ENCODE results near the gene USF3. TPM values are rescaled to one million over a fixed set of nuclear protein-coding genes. Genes with fewer than 3 reads are reported as not detected.

USF3 gene
- total and polyA plus RNA-seq, 2 of the 13 experiments (the other 11 are each of a cell fraction or from before 2014, with no cell fraction given), result 6.3 to 15.2 TPM

DNA sequence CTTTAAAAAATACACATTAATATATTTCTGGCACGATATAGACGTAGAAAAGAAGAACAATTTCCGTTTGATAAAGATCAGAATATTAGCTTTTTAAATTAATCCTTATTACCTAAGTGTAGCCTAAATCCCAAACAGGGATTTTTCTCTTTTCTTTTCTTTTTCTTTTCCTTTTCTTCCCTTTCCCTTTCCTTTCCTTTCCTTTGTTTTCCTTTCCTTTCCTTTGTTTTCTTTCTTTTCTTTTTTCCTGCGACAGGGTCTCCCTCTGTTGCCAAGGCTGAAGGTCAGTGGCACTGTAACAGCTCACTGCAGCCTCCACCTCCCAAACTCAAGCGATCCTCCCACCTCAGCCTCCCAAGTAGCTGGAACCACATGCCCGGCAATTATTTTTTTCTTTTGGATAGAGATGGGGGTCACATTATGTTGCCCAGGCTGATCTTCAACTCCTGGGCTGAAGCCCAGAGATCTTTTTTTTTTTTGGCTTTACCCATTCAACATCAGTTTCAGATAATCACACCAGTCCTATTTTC lies 1.8 kb upstream of the USF3 start:
- H3K27me3 ChIP-seq (ENCODE audit: control insufficient read depth in 1 of 2, insufficient read depth in 2 of 2, low read length in 2 of 2), result no peaks in the 10 kb centered on the region; a peak in 1 of 5 replicates
- no peaks in the 10 kb centered on the region for H3K36me3 ChIP-seq (replicated peaks in 1 of 2; ENCODE audit: control insufficient read depth in 1 of 2, insufficient read depth in 2 of 2, low read length in 2 of 2)
- FAIRE-seq (no peak), DNase-seq (ENCODE audit: low spot score) (no peak), ATAC-seq (no peak)
- H3K4me1 ChIP-seq (ENCODE audit: insufficient read depth, low read length), result peaks cover 51% of the 10 kb centered on the region
- H3K9me3 ChIP-seq (ENCODE audit: low read length), result no peaks in the 10 kb centered on the region
- POLR2A ChIA-PET, result interaction anchor here (3.6 to 5.4 kb wide), 2 partner anchors 12 to 34 kb away, joined by 15 to 58 read pairs; no protein-coding TSS in a partner anchor
- H2AFZ ChIP-seq (ENCODE audit: low read length), result no peak overlapping the region
- TF ChIP-seq, protein P1, sequence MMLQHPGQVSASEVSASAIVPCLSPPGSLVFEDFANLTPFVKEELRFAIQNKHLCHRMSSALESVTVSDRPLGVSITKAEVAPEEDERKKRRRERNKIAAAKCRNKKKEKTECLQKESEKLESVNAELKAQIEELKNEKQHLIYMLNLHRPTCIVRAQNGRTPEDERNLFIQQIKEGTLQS (CRISPR knock-in tag; IDR thresholded peaks at IDR 0.05), result no peak
- peak; percentile 28; the same call in 1 of the 2 replicates for TF ChIP-seq ZMYM3 (CRISPR knock-in tag; IDR thresholded peaks at IDR 0.05)
- TF ChIP-seq, protein P2, sequence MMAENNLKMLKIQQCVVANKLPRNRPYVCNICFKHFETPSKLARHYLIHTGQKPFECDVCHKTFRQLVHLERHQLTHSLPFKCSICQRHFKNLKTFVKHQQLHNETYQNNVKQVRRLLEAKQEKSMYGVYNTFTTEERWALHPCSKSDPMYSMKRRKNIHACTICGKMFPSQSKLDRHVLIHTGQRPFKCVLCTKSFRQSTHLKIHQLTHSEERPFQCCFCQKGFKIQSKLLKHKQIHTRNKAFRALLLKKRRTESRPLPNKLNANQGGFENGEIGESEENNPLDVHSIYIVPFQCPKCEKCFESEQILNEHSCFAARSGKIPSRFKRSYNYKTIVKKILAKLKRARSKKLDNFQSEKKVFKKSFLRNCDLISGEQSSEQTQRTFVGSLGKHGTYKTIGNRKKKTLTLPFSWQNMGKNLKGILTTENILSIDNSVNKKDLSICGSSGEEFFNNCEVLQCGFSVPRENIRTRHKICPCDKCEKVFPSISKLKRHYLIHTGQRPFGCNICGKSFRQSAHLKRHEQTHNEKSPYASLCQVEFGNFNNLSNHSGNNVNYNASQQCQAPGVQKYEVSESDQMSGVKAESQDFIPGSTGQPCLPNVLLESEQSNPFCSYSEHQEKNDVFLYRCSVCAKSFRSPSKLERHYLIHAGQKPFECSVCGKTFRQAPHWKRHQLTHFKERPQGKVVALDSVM (CRISPR knock-in tag; IDR thresholded peaks at IDR 0.05), result peak; percentile 96
- CTCF ChIA-PET (ENCODE audit: low intra/inter-chr PET ratio, low total read pairs), result no interaction called here
- H3K27ac ChIP-seq (ENCODE audit: extremely low read length, insufficient read depth, low read length), result peak overlapping the region; percentile 73
- peak overlapping the region in 2 of 3 experiments; percentile 77 to 82; a peak in 3 of 6 replicates for H3K4me3 ChIP-seq (replicated peaks in 1 of 3; ENCODE audit: insufficient read depth in 1 of 3, low read depth in 2 of 3, low read length in 3 of 3)
- in situ Hi-C loops (cut with HindIII; ENCODE audit: extremely low pct_ligation_motif_present, low pct_unique_long_range_greater_than_20kb) (no loop called here), intact Hi-C loops (cut with micrococcal nuclease; ENCODE audit: unreplicated experiment) (loop anchor here (5.0 kb wide), 2 partner anchors 49 to 66 kb away; partner anchors contain the start of genes ATP6V1A and NAA50)
- H3K9ac ChIP-seq (ENCODE audit: insufficient read depth, low read depth, low read length), result peak overlapping the region; percentile 82; the same call in 1 of the 2 replicates
- BruUV-seq (replicated peaks), result no TSS peak
- H4K20me1 ChIP-seq (ENCODE audit: insufficient read depth, low read length), result no peaks in the 10 kb centered on the region
- peaks cover 27% of the 10 kb centered on the region for H3K79me2 ChIP-seq (ENCODE audit: insufficient read depth, low read length)
- 59% methylated on average over 6 of the region's 6 CpGs for WGBS (ENCODE audit: low lambda C conversion rate)
- peak overlapping the region; percentile 79 for H3K4me2 ChIP-seq (ENCODE audit: low read depth, low read length)
